Erythroblast (primary cell): ENCODE data around the gene ERCC1.
A peak's percentile ranks its signal among the peaks of the same experiment; 100 is the strongest.

Experiments
- DNase-seq, 2 experiments: peaks; one replicate each; lab custom pipeline; 2025; lab: John Stamatoyannopoulos, UW
- GATA1 ChIP-seq: IDR thresholded peaks from 2 replicates; pipeline ENCODE4 v1.6.1; 2011; ENCODE audit warnings: low read depth, mild to moderate bottlenecking, control low read depth, low read length, moderate library complexity
- POLR2A ChIP-seq: IDR thresholded peaks from 2 replicates; pipeline ENCODE4 v1.6.1; 2011; ENCODE audit warnings: mild to moderate bottlenecking, low read length

Gene ERCC1

GRCh38 chr19:45400192-45400591 is 23.5 kb downstream of the ERCC1 start:
- TF ChIP-seq POLR2A (no peak), GATA1 (no peak)
- DNase-seq = no peak

- no peak for DNase-seq
- TF ChIP-seq POLR2A = no peak
- TF ChIP-seq GATA1 = no peak
Observed at GRCh38 chr19:45395821-45396617, 27.7 kb downstream of the ERCC1 start.

- no peak for DNase-seq
- no peak for TF ChIP-seq GATA1
Observed at GRCh38 chr19:45391871-45392665, 31.6 kb downstream of the ERCC1 start.

- DNase-seq = no peak
Observed at GRCh38 chr19:45391346-45391745, 32.4 kb downstream of the ERCC1 start.

GRCh38 chr19:45385392-45386221 is 38.1 kb downstream of the ERCC1 start:
- DNase-seq = no peak
- TF ChIP-seq POLR2A (no peak), GATA1 (no peak)

More at GRCh38 chr19:45391346-45391745, 32.4 kb downstream of the ERCC1 start:
- no peak for TF ChIP-seq GATA1
- TF ChIP-seq POLR2A = no peak

GRCh38 chr19:45382426-45382825 is 41.3 kb downstream of the ERCC1 start:
- no peak for DNase-seq
- no peak for TF ChIP-seq GATA1
- no peak for TF ChIP-seq POLR2A

- DNase-seq = no peak
- TF ChIP-seq POLR2A (no peak), GATA1 (no peak)
Observed at GRCh38 chr19:45380107-45380506, 43.6 kb downstream of the ERCC1 start.

- TF ChIP-seq GATA1 = no peak
- no peak for TF ChIP-seq POLR2A
Observed at GRCh38 chr19:45376045-45376724, 47.5 kb downstream of the ERCC1 start.

GRCh38 chr19:45370410-45371204 is 53.1 kb downstream of the ERCC1 start, which contains the start of gene ERCC2:
Gene ERCC2, minus strand, starts transcription at chr19:45370573. Its CDS starts 33 bp downstream, at chr19:45370540.
- peak; percentile 99 for DNase-seq
- TF ChIP-seq POLR2A (peak; percentile 70), GATA1 (no peak)

More at GRCh38 chr19:45376045-45376724, 47.5 kb downstream of the ERCC1 start:
- DNase-seq = no peak

- TF ChIP-seq POLR2A (no peak), GATA1 (no peak)
- DNase-seq = no peak
Observed at GRCh38 chr19:45368737-45369340, 54.9 kb downstream of the ERCC1 start.

GRCh38 chr19:45368127-45368526 is 55.6 kb downstream of the ERCC1 start:
- DNase-seq = no peak
- TF ChIP-seq POLR2A = no peak
- TF ChIP-seq GATA1 = no peak

- DNase-seq = no peak
- TF ChIP-seq POLR2A = no peak
- TF ChIP-seq GATA1 = no peak
Observed at GRCh38 chr19:45364696-45365095, 59.0 kb downstream of the ERCC1 start.
